ENCODE data around the gene DHRS7B. TPM values are rescaled to one million over a fixed set of nuclear protein-coding genes. Genes with fewer than 3 reads are reported as not detected.

Gene DHRS7B
- total and polyA plus RNA-seq, 9 of the 15 experiments (the other 6 are each of a cell fraction or from before 2014, with no cell fraction given): 8.0 to 30.7 (median 14.8) TPM

GRCh38 chr17:21140911-21141310, 14.1 kb downstream of the DHRS7B start:
- WGBS (ENCODE audit: insufficient coverage, low coverage, missing lambda C conversion rate): 53% methylated on average over 6 of the region's 6 CpGs
- Histone ChIP-seq H3K4me3 (no peak overlapping the region), H3K9me3 (replicated peaks; ENCODE audit: control insufficient read depth, insufficient read depth, low read depth, low read length) (no peaks in the 10 kb centered on the region), H4K20me1 (replicated peaks; ENCODE audit: control insufficient read depth, insufficient read depth, low read length) (no peaks in the 10 kb centered on the region), H3K9me1 (ENCODE audit: control insufficient read depth, insufficient read depth, low read length) (no peaks in the 10 kb centered on the region), H2AFZ (ENCODE audit: low read depth, low read length) (no peak overlapping the region), H3K27me3 (ENCODE audit: control insufficient read depth in 2 of 2, insufficient read depth in 2 of 2, low read length in 2 of 2) (no peaks in the 10 kb centered on the region), H3K9ac (ENCODE audit: insufficient read depth in 1 of 2, low read depth in 2 of 2, low read length in 2 of 2) (no peak overlapping the region), H3K4me1 (replicated peaks in 1 of 2; ENCODE audit: control insufficient read depth in 2 of 2, insufficient read depth in 2 of 2, low read length in 2 of 2) (peaks cover 2 to 3% of the 10 kb centered on the region in 2 experiments; a peak in 2 of 5 replicates), H3K4me2 (ENCODE audit: insufficient read depth, low read length) (no peak overlapping the region), H3K36me3 (ENCODE audit: control insufficient read depth, insufficient read depth, low read length) (peaks cover 6% of the 10 kb centered on the region; the same call in 1 of the 3 replicates), H3K27ac (ENCODE audit: extremely low read depth, low read depth, low read length) (no peak overlapping the region; the same call in 2 of the 3 replicates), H3K79me2 (ENCODE audit: control insufficient read depth, insufficient read depth, low read length) (peaks cover 5% of the 10 kb centered on the region; the same call in 2 of the 3 replicates)
- BruUV-seq (replicated peaks): no TSS peak
- ATAC-seq (no peak), DNase-seq (ENCODE audit: extremely low read depth in 1 of 4, low spot score in 3 of 4) (no peak), FAIRE-seq (no peak)
- ChIA-PET POLR2A (no interaction called here), CTCF (ENCODE audit: low intra/inter-chr PET ratio) (no interaction called here)
- TF ChIP-seq HDAC8 (tag; IDR thresholded peaks at IDR 0.05): no peak
- no peak for TF ChIP-seq EHMT2 (IDR thresholded peaks at IDR 0.05)
- intact Hi-C loops (cut with micrococcal nuclease): no loop called here
- in situ Hi-C loops (cut with MboI): no loop called here

- in situ Hi-C loops (cut with MboI): no loop called here
- H4K20me1 ChIP-seq (replicated peaks; ENCODE audit: control insufficient read depth, insufficient read depth, low read length): no peaks in the 10 kb centered on the region
- intact Hi-C loops (cut with micrococcal nuclease): no loop called here
- FAIRE-seq (no peak), ATAC-seq (no peak), DNase-seq (ENCODE audit: extremely low read depth in 1 of 4, low spot score in 3 of 4) (no peak)
- peaks cover 5% of the 10 kb centered on the region; the same call in 2 of the 3 replicates for H3K79me2 ChIP-seq (ENCODE audit: control insufficient read depth, insufficient read depth, low read length)
- no peak overlapping the region for H3K9ac ChIP-seq (ENCODE audit: insufficient read depth in 1 of 2, low read depth in 2 of 2, low read length in 2 of 2)
- H3K4me3 ChIP-seq: no peak overlapping the region
- H3K27ac ChIP-seq (ENCODE audit: extremely low read depth, low read depth, low read length): no peak overlapping the region
- H2AFZ ChIP-seq (ENCODE audit: low read depth, low read length): no peak overlapping the region
- H3K4me1 ChIP-seq (replicated peaks in 1 of 2; ENCODE audit: control insufficient read depth in 2 of 2, insufficient read depth in 2 of 2, low read length in 2 of 2): peaks cover 2 to 3% of the 10 kb centered on the region in 2 experiments; a peak in 2 of 5 replicates
- no peaks in the 10 kb centered on the region for H3K9me3 ChIP-seq (replicated peaks; ENCODE audit: control insufficient read depth, insufficient read depth, low read depth, low read length)
- no TSS peak for BruUV-seq (replicated peaks)
- H3K36me3 ChIP-seq (ENCODE audit: control insufficient read depth, insufficient read depth, low read length): peaks cover 6% of the 10 kb centered on the region; the same call in 1 of the 3 replicates
- H3K27me3 ChIP-seq (ENCODE audit: control insufficient read depth in 2 of 2, insufficient read depth in 2 of 2, low read length in 2 of 2): no peaks in the 10 kb centered on the region
- H3K9me1 ChIP-seq (ENCODE audit: control insufficient read depth, insufficient read depth, low read length): no peaks in the 10 kb centered on the region
- ChIA-PET POLR2A (interaction anchor here (0.7 kb wide), 1 partner anchor 110 kb away, joined by 5 read pairs; no protein-coding TSS in a partner anchor), CTCF (ENCODE audit: low intra/inter-chr PET ratio) (no interaction called here)
- H3K4me2 ChIP-seq (ENCODE audit: insufficient read depth, low read length): no peak overlapping the region
- whole genome bisulfite sequencing (ENCODE audit: insufficient coverage, low coverage, missing lambda C conversion rate): 100% methylated on average over 2 of the region's 2 CpGs
- no peak for TF ChIP-seq ZNF583 (CRISPR knock-in tag; IDR thresholded peaks at IDR 0.05)
- TF ChIP-seq TCF3 (CRISPR knock-in tag; IDR thresholded peaks at IDR 0.05): no peak
- TF ChIP-seq EWSR1 (IDR thresholded peaks at IDR 0.05; ENCODE audit: borderline replicate concordance, low read depth, partially characterized antibody): no peak
- TF ChIP-seq EGR1 (conservative IDR thresholded peaks at IDR 0.05): no peak
- TF ChIP-seq ZZZ3 (IDR thresholded peaks at IDR 0.05): no peak
- no peak for TF ChIP-seq NCOR1 (IDR thresholded peaks at IDR 0.05)
- no peak for TF ChIP-seq U2AF1 (optimal IDR thresholded peaks at IDR 0.05; ENCODE audit: low read depth, low read length)
- TF ChIP-seq ZHX1 (conservative IDR thresholded peaks at IDR 0.05; ENCODE audit: low read length): no peak
- no peak for TF ChIP-seq MTF1 (CRISPR knock-in tag; IDR thresholded peaks at IDR 0.05; ENCODE audit: borderline replicate concordance)
- TF ChIP-seq ZNF780A (CRISPR knock-in tag; IDR thresholded peaks at IDR 0.05): no peak
- TF ChIP-seq ZNF121 (CRISPR knock-in tag; conservative IDR thresholded peaks at IDR 0.05): no peak
- TF ChIP-seq GATAD2B (IDR thresholded peaks at IDR 0.05; ENCODE audit: borderline replicate concordance): no peak
These were observed 14.6 kb downstream of the DHRS7B start for GRCh38 chr17:21141331-21141730.
